Measurements from ENCODE around the gene BMAL1. TPM values are rescaled to one million over a fixed set of nuclear protein-coding genes. Genes with fewer than 3 reads are reported as not detected.

Gene BMAL1
- total and polyA plus RNA-seq, 2 of the 8 experiments (the other 6 are each of a cell fraction or from before 2014, with no cell fraction given): 6.8 to 6.9 TPM

DNA sequence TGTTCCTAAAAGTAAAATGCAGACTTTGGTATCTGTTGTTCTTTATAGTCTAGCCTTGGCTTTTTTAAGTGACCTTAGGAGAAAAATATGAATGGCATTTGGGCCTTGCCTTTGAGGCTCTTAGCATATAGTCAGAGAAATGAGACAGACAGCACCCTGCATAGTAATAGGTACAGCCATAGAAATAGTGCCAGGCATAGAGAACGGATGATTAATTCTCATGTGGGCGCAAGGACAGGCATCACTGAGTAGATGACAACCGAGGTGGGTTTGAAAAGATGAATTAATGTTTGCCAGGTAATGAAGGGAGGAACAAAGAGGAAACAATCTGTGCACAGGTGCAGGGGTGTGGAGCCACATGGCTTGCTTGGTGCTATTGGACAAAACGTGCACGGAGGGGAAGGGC lies 90.5 kb downstream of the BMAL1 start:
- Histone ChIP-seq H3K14ac (ENCODE audit: insufficient read length) (no peak overlapping the region), H3K4me1 (replicated peaks in 1 of 4; ENCODE audit: control insufficient read depth in 3 of 4, insufficient read depth in 4 of 4, low read length in 3 of 4) (peaks cover 0 to 3% (median 0%) of the 10 kb centered on the region in 4 experiments; a peak in 2 of 7 replicates), H2BK20ac (ENCODE audit: low read length) (no peak overlapping the region), H3K4me2 (ENCODE audit: insufficient read depth in 1 of 2, low read depth in 2 of 2, low read length in 2 of 2) (no peak overlapping the region), H2AK5ac (ENCODE audit: low read depth, low read length) (no peak overlapping the region), H3K79me1 (ENCODE audit: low read depth, low read length) (no peaks in the 10 kb centered on the region), H3K4me3 (ENCODE audit: extremely low read depth in 1 of 4, insufficient read depth in 2 of 4, low read depth in 3 of 4, low read length in 4 of 4) (no peak overlapping the region), H3K9ac (replicated peaks in 1 of 4; ENCODE audit: extremely low read depth in 1 of 4, low read depth in 3 of 4, low read length in 3 of 4) (no peak overlapping the region), H3K27ac (ENCODE audit: low read depth, low read length) (no peak overlapping the region), H3K9me3 (ENCODE audit: insufficient read depth in 2 of 2, low read depth in 1 of 2, low read length in 1 of 2) (no peaks in the 10 kb centered on the region), H3K27me3 (replicated peaks in 1 of 4; ENCODE audit: control insufficient read depth in 3 of 4, extremely low read depth in 1 of 4, insufficient read depth in 3 of 4, low read length in 3 of 4) (no peaks in the 10 kb centered on the region), H2BK120ac (replicated peaks; ENCODE audit: low read depth, low read length) (no peak overlapping the region), H3K23me2 (ENCODE audit: low read depth, low read length) (no peaks in the 10 kb centered on the region), H3K36me3 (ENCODE audit: control insufficient read depth in 2 of 4, insufficient read depth in 4 of 4, low read length in 3 of 4) (no peaks in the 10 kb centered on the region), H2BK12ac (ENCODE audit: low read depth, low read length) (no peak overlapping the region), H3K79me2 (ENCODE audit: control insufficient read depth in 1 of 2, insufficient read depth in 2 of 2, low read length in 2 of 2) (no peaks in the 10 kb centered on the region), H4K20me1 (replicated peaks in 1 of 2; ENCODE audit: control insufficient read depth in 1 of 2, insufficient read depth in 2 of 2, low read length in 2 of 2) (no peaks in the 10 kb centered on the region), H2BK15ac (ENCODE audit: low read length) (no peak overlapping the region), H4K5ac (ENCODE audit: insufficient read length, low read depth, low read length) (no peak overlapping the region), H3K56ac (replicated peaks; ENCODE audit: insufficient read length, low read depth, low read length) (no peak overlapping the region), H2BK5ac (ENCODE audit: low read depth, low read length) (no peak overlapping the region), H3K23ac (ENCODE audit: insufficient read length) (no peak overlapping the region), H4K91ac (replicated peaks; ENCODE audit: insufficient read length, low read length) (no peak overlapping the region), H3K4ac (replicated peaks; ENCODE audit: insufficient read length, low read depth, low read length) (no peak overlapping the region), H3K18ac (ENCODE audit: extremely low read depth, low read length) (no peak overlapping the region), H4K8ac (ENCODE audit: extremely low read depth, insufficient read depth, low read length) (no peak overlapping the region), H2AFZ (ENCODE audit: low read length) (no peak overlapping the region)
- ChIA-PET CTCF (ENCODE audit: partially characterized antibody) (interaction anchor here (0.6 to 4.7 kb wide), 8 partner anchors 10 to 840 kb away, joined by 3 to 24 read pairs (median 4); no protein-coding TSS in a partner anchor), POLR2A (ENCODE audit: partially characterized antibody) (no interaction called here)
- WGBS, 2 experiments (ENCODE audit: extremely low coverage in 1 of 2, insufficient coverage in 1 of 2, insufficient read length in 1 of 2, insufficient replicate concordance in 2 of 2, low coverage in 1 of 2, low lambda C conversion rate in 2 of 2, missing lambda C conversion rate in 1 of 2): 83% methylated on average over 5 of the region's 5 CpGs; no CpG with 5 or more reads in 1 of the 2 experiments
- TF ChIP-seq SP1 (IDR thresholded peaks at IDR 0.05; ENCODE audit: low read depth, low read length) (no peak), RFX5 (IDR thresholded peaks at IDR 0.05; ENCODE audit: borderline replicate concordance, low read depth, low read length) (no peak), NRF1 (IDR thresholded peaks at IDR 0.05; ENCODE audit: low read depth, low read length) (no peak), CREB1 (IDR thresholded peaks at IDR 0.05) (no peak), SIRT6 (IDR thresholded peaks at IDR 0.05; ENCODE audit: low read length) (no peak), SIX5 (IDR thresholded peaks at IDR 0.05; ENCODE audit: low read depth, low read length) (no peak), SAP30 (IDR thresholded peaks at IDR 0.05; ENCODE audit: insufficient read depth, insufficient replicate concordance, low read length) (no peak)
- FAIRE-seq: no peak
- no peak for DNase-seq (ENCODE audit: low read depth in 1 of 2, low spot score in 2 of 2)

Data from H1 (cell line).